K562 (cell line): ENCODE data around the gene GABPB1. TPM values are rescaled to one million over a fixed set of nuclear protein-coding genes. Genes with fewer than 3 reads are reported as not detected.

ENCODE experiments used
- EHMT2 ChIP-seq: fragments of 450-650 bp; IDR thresholded peaks from 2 replicates; pipeline ENCODE4 v1.6.1; 2018; ENCODE audit warnings: antibody characterized with exemption
- ELF2 ChIP-seq: fragments of 250-450 bp; sonication (Bioruptor Pico); IDR thresholded peaks from 2 replicates; pipeline ENCODE4 v1.5.0; 2021; ENCODE audit warnings: mild to moderate bottlenecking
- HDAC8 ChIP-seq: fragments of 450-650 bp; IDR thresholded peaks from 2 replicates; pipeline ENCODE4 v1.6.1; 2016; ENCODE audit warnings: mild to moderate bottlenecking, missing genetic modification characterization, moderate library complexity, missing compliant biosample characterization
- IRF2 ChIP-seq: sonication (generic); formaldehyde crosslinking; IDR thresholded peaks from 2 replicates; pipeline ENCODE4 v1.8.1; 2022; ENCODE audit warnings: mild to moderate bottlenecking, missing genetic modification reagents
- L3MBTL2 ChIP-seq: fragments of 450-650 bp; IDR thresholded peaks from 2 replicates; pipeline ENCODE4 v1.6.1; 2016; ENCODE audit warnings: mild to moderate bottlenecking, moderate library complexity
- MXD1 ChIP-seq: fragments of 250-450 bp; sonication (Bioruptor Pico); IDR thresholded peaks from 2 replicates; pipeline ENCODE4 v1.8.0; 2021; ENCODE audit warnings: borderline replicate concordance, mild to moderate bottlenecking, moderate library complexity; ENCODE audit not compliant: poor library complexity, severe bottlenecking
- NCOA4 ChIP-seq: fragments of 450-650 bp; IDR thresholded peaks from 2 replicates; pipeline ENCODE4 v1.6.1; 2018; ENCODE audit warnings: mild to moderate bottlenecking; ENCODE audit not compliant: partially characterized antibody
- SOX6 ChIP-seq: fragments of 450-650 bp; IDR thresholded peaks from 2 replicates; pipeline ENCODE4 v1.6.1; 2014; ENCODE audit warnings: mild to moderate bottlenecking
- TCFL5 ChIP-seq: fragments of 250-450 bp; sonication (Bioruptor Pico); conservative IDR thresholded peaks from 2 replicates; pipeline ENCODE4 v1.6.1; 2021; ENCODE audit warnings: mild to moderate bottlenecking, moderate library complexity, matching md5 sums
- YY1 ChIP-seq, 3 experiments: IDR thresholded peaks; 2 replicates each; pipeline ENCODE4 v1.6.1; 2011; ENCODE audit warnings: low read length in 2 of 3, mild to moderate bottlenecking in 2 of 3, moderate library complexity in 2 of 3, borderline replicate concordance in 1 of 3, control low read depth in 1 of 3, low read depth in 1 of 3; ENCODE audit not compliant: insufficient read depth in 3 of 3, insufficient replicate concordance in 2 of 3, control insufficient read depth in 1 of 3, insufficient read length in 1 of 3; ENCODE audit errors: extremely low read depth in 1 of 3
- polyA plus RNA-seq, 8 experiments: library from polyadenylated mRNA; depleted of rRNA in 4 of 8; stranded (reverse) in 5 of 8; unstranded in 3 of 8; fragments of >200 nt; fragmentation: Nextera tagmentation in 2 of 8; fragmentation: Illumina TruSeq in 1 of 8; extraction: Ambion mirVana in 2 of 8; extraction: Trizol in 1 of 8; gene quantifications; 2 replicates each; pipeline versions ENCODE4 v1.2.1 to v1.2.3, GENCODE V29; 2011 to 2014; ENCODE audit warnings: inconsistent platforms in 1 of 8, missing spikeins in 1 of 8
- total RNA-seq, 7 experiments: library from RNA; depleted of rRNA in 6 of 7; stranded (reverse); fragments of >200 nt in 6 of 7; fragmentation: Illumina TruSeq in 2 of 7; extraction: Trizol in 2 of 7; gene quantifications; 2 replicates each; pipeline versions ENCODE4 v1.2.1 to v1.2.3, GENCODE V29; 2011 to 2021; ENCODE audit warnings: low replicate concordance in 1 of 7
- TF ChIP-seq, protein P1 (sequence below): sonication (generic); formaldehyde crosslinking; IDR thresholded peaks from 2 replicates; pipeline ENCODE4 v1.8.0; 2023; ENCODE audit warnings: mild to moderate bottlenecking, missing genetic modification reagents
- TF ChIP-seq, protein P2 (sequence below): fragments of 450-650 bp; IDR thresholded peaks from 2 replicates; pipeline ENCODE4 v1.6.1; 2014; ENCODE audit warnings: low read depth, mild to moderate bottlenecking, moderate library complexity, borderline replicate concordance
- TF ChIP-seq, protein P3 (sequence below), 2 experiments: fragments of 450-650 bp; IDR thresholded peaks; 2 replicates each; pipeline ENCODE4 v1.6.1; 2016

Gene GABPB1
- total and polyA plus RNA-seq, 9 of the 15 experiments (the other 6 are each of a cell fraction or from before 2014, with no cell fraction given), result 11.8 to 42.3 (median 33.2) TPM

GRCh38 chr15:50250760-50251394, 104.1 kb downstream of the GABPB1 start (continued):
- TF ChIP-seq, protein P1, sequence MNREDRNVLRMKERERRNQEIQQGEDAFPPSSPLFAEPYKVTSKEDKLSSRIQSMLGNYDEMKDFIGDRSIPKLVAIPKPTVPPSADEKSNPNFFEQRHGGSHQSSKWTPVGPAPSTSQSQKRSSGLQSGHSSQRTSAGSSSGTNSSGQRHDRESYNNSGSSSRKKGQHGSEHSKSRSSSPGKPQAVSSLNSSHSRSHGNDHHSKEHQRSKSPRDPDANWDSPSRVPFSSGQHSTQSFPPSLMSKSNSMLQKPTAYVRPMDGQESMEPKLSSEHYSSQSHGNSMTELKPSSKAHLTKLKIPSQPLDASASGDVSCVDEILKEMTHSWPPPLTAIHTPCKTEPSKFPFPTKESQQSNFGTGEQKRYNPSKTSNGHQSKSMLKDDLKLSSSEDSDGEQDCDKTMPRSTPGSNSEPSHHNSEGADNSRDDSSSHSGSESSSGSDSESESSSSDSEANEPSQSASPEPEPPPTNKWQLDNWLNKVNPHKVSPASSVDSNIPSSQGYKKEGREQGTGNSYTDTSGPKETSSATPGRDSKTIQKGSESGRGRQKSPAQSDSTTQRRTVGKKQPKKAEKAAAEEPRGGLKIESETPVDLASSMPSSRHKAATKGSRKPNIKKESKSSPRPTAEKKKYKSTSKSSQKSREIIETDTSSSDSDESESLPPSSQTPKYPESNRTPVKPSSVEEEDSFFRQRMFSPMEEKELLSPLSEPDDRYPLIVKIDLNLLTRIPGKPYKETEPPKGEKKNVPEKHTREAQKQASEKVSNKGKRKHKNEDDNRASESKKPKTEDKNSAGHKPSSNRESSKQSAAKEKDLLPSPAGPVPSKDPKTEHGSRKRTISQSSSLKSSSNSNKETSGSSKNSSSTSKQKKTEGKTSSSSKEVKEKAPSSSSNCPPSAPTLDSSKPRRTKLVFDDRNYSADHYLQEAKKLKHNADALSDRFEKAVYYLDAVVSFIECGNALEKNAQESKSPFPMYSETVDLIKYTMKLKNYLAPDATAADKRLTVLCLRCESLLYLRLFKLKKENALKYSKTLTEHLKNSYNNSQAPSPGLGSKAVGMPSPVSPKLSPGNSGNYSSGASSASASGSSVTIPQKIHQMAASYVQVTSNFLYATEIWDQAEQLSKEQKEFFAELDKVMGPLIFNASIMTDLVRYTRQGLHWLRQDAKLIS (CRISPR knock-in tag), result no peak
- no peak for TF ChIP-seq L3MBTL2
- TF ChIP-seq, protein P2, sequence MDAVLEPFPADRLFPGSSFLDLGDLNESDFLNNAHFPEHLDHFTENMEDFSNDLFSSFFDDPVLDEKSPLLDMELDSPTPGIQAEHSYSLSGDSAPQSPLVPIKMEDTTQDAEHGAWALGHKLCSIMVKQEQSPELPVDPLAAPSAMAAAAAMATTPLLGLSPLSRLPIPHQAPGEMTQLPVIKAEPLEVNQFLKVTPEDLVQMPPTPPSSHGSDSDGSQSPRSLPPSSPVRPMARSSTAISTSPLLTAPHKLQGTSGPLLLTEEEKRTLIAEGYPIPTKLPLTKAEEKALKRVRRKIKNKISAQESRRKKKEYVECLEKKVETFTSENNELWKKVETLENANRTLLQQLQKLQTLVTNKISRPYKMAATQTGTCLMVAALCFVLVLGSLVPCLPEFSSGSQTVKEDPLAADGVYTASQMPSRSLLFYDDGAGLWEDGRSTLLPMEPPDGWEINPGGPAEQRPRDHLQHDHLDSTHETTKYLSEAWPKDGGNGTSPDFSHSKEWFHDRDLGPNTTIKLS, result no peak
- no peak for TF ChIP-seq YY1 (IDR thresholded peaks at IDR 0.05; ENCODE audit: borderline replicate concordance in 1 of 3, control insufficient read depth in 1 of 3, extremely low read depth in 1 of 3, insufficient read depth in 3 of 3, insufficient read length in 1 of 3, insufficient replicate concordance in 2 of 3, low read depth in 1 of 3, low read length in 2 of 3)
- peak; percentile 37; the same call in 1 of the 2 replicates for TF ChIP-seq SOX6
- TF ChIP-seq IRF2 (CRISPR knock-in tag), result no peak
- TF ChIP-seq HDAC8 (tag), result no peak
- no peak for TF ChIP-seq MXD1 (CRISPR knock-in tag)
- TF ChIP-seq, protein P3, sequence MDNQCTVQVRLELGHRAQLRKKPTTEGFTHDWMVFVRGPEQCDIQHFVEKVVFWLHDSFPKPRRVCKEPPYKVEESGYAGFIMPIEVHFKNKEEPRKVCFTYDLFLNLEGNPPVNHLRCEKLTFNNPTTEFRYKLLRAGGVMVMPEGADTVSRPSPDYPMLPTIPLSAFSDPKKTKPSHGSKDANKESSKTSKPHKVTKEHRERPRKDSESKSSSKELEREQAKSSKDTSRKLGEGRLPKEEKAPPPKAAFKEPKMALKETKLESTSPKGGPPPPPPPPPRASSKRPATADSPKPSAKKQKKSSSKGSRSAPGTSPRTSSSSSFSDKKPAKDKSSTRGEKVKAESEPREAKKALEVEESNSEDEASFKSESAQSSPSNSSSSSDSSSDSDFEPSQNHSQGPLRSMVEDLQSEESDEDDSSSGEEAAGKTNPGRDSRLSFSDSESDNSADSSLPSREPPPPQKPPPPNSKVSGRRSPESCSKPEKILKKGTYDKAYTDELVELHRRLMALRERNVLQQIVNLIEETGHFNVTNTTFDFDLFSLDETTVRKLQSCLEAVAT (IDR thresholded peaks at IDR 0.05), result no peak
- TF ChIP-seq ELF2 (CRISPR knock-in tag), result 0 out of 2 replicates have a peak, but pooled peaks have one; percentile 35
- TF ChIP-seq TCFL5 (CRISPR knock-in tag), result no peak
- TF ChIP-seq EHMT2, result no peak
- no peak for TF ChIP-seq NCOA4
